Parathyroid adenoma (tissue), 2 donors: Measurements from ENCODE around the gene FYB1.

Experiments
- H2AFZ ChIP-seq: fragments of 300-600 bp; sonication (generic); one replicate; pipeline ENCODE4 v1.7.0; 2017; ENCODE audit warnings: antibody characterized with exemption, mild to moderate bottlenecking
- H3K27ac ChIP-seq: fragments of 300-600 bp; sonication (generic); one replicate; pipeline ENCODE4 v1.7.0; 2017
- H3K27me3 ChIP-seq: fragments of 300-600 bp; sonication (generic); one replicate; pipeline ENCODE4 v1.7.0; 2017; ENCODE audit warnings: low read length; ENCODE audit not compliant: control insufficient read depth, insufficient read depth
- H3K36me3 ChIP-seq: fragments of 300-600 bp; sonication (generic); one replicate; pipeline ENCODE4 v1.7.0; 2017; ENCODE audit warnings: low read length; ENCODE audit not compliant: control insufficient read depth, insufficient read depth
- H3K4me1 ChIP-seq: fragments of 300-600 bp; sonication (generic); one replicate; pipeline ENCODE4 v1.7.0; 2017; ENCODE audit warnings: control low read depth
- H3K4me2 ChIP-seq: fragments of 300-600 bp; sonication (generic); one replicate; pipeline ENCODE4 v1.7.0; 2017; ENCODE audit warnings: low read length
- H3K4me3 ChIP-seq: fragments of 300-600 bp; sonication (generic); one replicate; pipeline ENCODE4 v1.7.0; 2017; ENCODE audit warnings: low read depth, low read length
- H3K79me2 ChIP-seq: fragments of 300-600 bp; sonication (generic); one replicate; pipeline ENCODE4 v1.7.0; 2017; ENCODE audit warnings: control low read depth
- H3K9ac ChIP-seq: fragments of 300-600 bp; sonication (generic); one replicate; pipeline ENCODE4 v1.7.0; 2017; ENCODE audit warnings: mild to moderate bottlenecking
- H3K9me3 ChIP-seq: fragments of 300-600 bp; sonication (generic); one replicate; pipeline ENCODE4 v1.7.0; 2017; ENCODE audit warnings: low read length; ENCODE audit not compliant: control insufficient read depth
- TF ChIP-seq, protein P1 (sequence below): fragments of 300-600 bp; sonication (generic); IDR thresholded peaks from one replicate; pipeline ENCODE4 v1.7.0; 2017; ENCODE audit warnings: antibody characterized with exemption, mild to moderate bottlenecking
- donor health status: primary hyperparathyroidism.

Gene FYB1

DNA sequence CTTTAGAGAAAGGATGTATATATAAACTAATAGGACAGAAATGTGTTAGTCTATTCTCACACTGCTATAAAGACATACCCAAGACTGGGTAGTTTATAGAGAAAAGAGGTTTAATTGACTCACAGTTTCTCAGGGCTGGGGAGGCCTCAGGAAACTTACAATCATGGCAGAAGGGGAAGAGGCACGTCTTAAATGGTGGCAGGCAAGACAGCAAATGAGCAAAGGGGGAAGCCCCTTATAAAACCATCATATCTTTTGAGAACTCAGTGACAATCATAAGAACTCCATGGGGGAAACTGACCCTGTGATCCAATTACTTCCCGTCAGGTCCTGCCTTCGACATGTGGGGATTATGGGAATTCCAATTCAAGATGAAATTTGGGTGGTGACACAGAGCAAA, 136.4 kb downstream of the FYB1 start:
- no peak overlapping the region for H3K27ac ChIP-seq
- no peak overlapping the region for H2AFZ ChIP-seq
- H3K4me2 ChIP-seq: no peak overlapping the region
- H3K4me1 ChIP-seq: no peaks in the 10 kb centered on the region
- no peaks in the 10 kb centered on the region for H3K36me3 ChIP-seq
- H3K9ac ChIP-seq: no peak overlapping the region
- no peak overlapping the region for H3K4me3 ChIP-seq
- no peaks in the 10 kb centered on the region for H3K27me3 ChIP-seq
- no peaks in the 10 kb centered on the region for H3K79me2 ChIP-seq
- TF ChIP-seq, protein P1, sequence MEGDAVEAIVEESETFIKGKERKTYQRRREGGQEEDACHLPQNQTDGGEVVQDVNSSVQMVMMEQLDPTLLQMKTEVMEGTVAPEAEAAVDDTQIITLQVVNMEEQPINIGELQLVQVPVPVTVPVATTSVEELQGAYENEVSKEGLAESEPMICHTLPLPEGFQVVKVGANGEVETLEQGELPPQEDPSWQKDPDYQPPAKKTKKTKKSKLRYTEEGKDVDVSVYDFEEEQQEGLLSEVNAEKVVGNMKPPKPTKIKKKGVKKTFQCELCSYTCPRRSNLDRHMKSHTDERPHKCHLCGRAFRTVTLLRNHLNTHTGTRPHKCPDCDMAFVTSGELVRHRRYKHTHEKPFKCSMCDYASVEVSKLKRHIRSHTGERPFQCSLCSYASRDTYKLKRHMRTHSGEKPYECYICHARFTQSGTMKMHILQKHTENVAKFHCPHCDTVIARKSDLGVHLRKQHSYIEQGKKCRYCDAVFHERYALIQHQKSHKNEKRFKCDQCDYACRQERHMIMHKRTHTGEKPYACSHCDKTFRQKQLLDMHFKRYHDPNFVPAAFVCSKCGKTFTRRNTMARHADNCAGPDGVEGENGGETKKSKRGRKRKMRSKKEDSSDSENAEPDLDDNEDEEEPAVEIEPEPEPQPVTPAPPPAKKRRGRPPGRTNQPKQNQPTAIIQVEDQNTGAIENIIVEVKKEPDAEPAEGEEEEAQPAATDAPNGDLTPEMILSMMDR: no peak
- H3K9me3 ChIP-seq: no peaks in the 10 kb centered on the region

DNA sequence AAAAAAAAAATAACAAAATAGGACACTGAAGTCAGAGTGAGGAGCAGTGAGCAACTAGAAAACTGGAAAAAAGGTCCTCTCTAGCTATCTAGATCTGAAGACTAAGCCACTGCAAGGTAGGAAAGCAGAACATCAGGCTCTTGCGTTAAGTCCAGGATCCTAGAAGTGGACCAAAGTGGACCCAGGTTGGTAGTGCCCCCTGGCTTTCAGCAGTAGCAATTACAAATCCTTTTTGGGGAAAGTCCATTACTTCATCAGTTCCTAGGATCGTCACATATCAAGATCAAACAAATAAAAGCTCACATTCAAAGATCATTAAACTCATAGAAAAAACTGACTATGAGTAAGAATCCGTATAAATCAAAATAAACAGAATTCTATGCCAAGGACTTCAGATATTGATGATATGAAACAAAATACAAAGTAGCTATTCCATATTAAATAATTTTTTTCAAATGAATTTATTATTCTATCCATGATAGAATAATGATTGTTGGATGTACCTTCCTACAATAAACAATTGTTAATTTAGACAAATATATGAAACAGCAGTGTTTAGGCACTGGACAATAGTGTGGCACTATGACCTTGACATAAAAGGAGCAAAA, 138.7 kb downstream of the FYB1 start:
- Histone ChIP-seq H3K4me2 (no peak overlapping the region), H3K9me3 (no peaks in the 10 kb centered on the region), H2AFZ (no peak overlapping the region), H3K4me1 (no peaks in the 10 kb centered on the region), H3K9ac (no peak overlapping the region), H3K27me3 (no peaks in the 10 kb centered on the region), H3K4me3 (no peak overlapping the region), H3K79me2 (no peaks in the 10 kb centered on the region), H3K27ac (no peak overlapping the region), H3K36me3 (no peaks in the 10 kb centered on the region)
- TF ChIP-seq, protein P1: peak; percentile 87

DNA sequence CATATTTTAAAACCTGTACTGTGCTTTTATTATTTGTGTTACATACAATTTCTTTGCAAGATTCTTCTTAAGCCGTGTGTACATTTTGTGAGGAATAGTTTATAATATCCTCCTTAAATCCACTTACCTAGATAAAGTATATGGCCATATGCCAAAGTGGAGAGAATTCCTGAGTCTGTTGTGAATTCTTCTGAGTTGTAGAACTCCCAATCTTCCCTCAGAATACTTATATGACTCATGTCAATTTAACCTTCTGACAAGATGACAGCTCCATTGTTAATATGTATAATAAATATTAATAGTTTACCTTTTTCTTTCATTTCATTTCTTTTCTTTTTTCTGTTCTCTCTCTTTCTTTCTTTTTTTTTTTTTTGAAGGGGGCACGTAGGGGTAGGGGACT, 139.2 kb downstream of the FYB1 start:
- H3K36me3 ChIP-seq: no peaks in the 10 kb centered on the region
- H3K27ac ChIP-seq: no peak overlapping the region
- TF ChIP-seq, protein P1: no peak
- H3K4me1 ChIP-seq: no peaks in the 10 kb centered on the region
- H3K9ac ChIP-seq: no peak overlapping the region
- no peak overlapping the region for H3K4me3 ChIP-seq
- H3K4me2 ChIP-seq: no peak overlapping the region
- no peaks in the 10 kb centered on the region for H3K79me2 ChIP-seq
- H2AFZ ChIP-seq: no peak overlapping the region
- H3K9me3 ChIP-seq: no peaks in the 10 kb centered on the region
- H3K27me3 ChIP-seq: no peaks in the 10 kb centered on the region

DNA sequence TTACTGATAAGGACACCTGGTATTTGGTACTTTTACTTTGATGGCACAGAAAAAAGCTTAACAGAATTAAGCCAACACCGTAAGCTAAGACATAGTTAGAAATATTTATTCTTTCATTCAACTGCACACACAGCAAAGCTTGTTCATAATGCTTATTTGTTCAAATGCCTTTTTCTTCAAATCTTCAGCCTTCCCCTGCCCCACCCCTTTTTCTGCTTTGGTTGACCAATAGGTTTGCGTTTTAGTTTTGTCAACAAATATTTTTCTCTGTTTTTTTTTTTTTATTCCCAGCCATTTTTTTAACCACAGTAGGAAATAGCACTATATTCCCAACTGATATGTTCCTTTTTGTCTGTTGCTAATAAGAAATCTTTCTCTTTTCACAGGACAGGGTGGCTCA, 140.2 kb downstream of the FYB1 start:
- Histone ChIP-seq H2AFZ (no peak overlapping the region), H3K9me3 (no peaks in the 10 kb centered on the region), H3K36me3 (no peaks in the 10 kb centered on the region), H3K79me2 (no peaks in the 10 kb centered on the region), H3K4me1 (no peaks in the 10 kb centered on the region), H3K4me2 (no peak overlapping the region), H3K9ac (no peak overlapping the region), H3K27me3 (no peaks in the 10 kb centered on the region), H3K27ac (no peak overlapping the region), H3K4me3 (no peak overlapping the region)
- TF ChIP-seq, protein P1: no peak
